ENCODE data around the gene ZC3HAV1. TPM values are rescaled to one million over a fixed set of nuclear protein-coding genes. Genes with fewer than 3 reads are reported as not detected.
A peak's percentile ranks its signal among the peaks of the same experiment; 100 is the strongest.
"Not testable (repeated sequence)": the region's sequence is repeated elsewhere in the genome, so short reads cannot be mapped to it uniquely, and the experiment has no call there.

The ZC3HAV1 gene
- total and polyA plus RNA-seq, 12 donors, result 2.7 to 28.3 (median 6.4) TPM

GRCh38 chr7:139095194-139095659 lies 14.3 kb downstream of the ZC3HAV1 start:
- no peak for DNase-seq

GRCh38 chr7:139094596-139094995 lies 14.9 kb downstream of the ZC3HAV1 start:
- TF ChIP-seq CTCF (IDR thresholded peaks at IDR 0.05), result no peak
- 54 to 65% methylated on average over 9 of the region's 9 CpGs for WGBS, 2 donors
- ATAC-seq (peak in 4 of 8 donors; percentile 32 to 47 (median 45)), DNase-seq (no peak)
- intact Hi-C loops (cut with DNase I), result no loop called here
- Histone ChIP-seq H3K9me3 (no peaks in the 10 kb centered on the region), H3K36me3 (peaks cover 0 to 40% (median 4%) of the 10 kb centered on the region in 9 donors), H3K4me3 (peak overlapping the region in 1 of 10 donors; percentile 36), H3K27ac (peak overlapping the region in 5 of 10 donors; percentile 19 to 81 (median 31)), H3K4me1 (peaks cover 5 to 89% (median 52%) of the 10 kb centered on the region in 9 donors), H3K27me3 (no peaks in the 10 kb centered on the region)

More at GRCh38 chr7:139095194-139095659, 14.3 kb downstream of the ZC3HAV1 start:
- no peak for TF ChIP-seq CTCF (IDR thresholded peaks at IDR 0.05)
- 64 to 70% methylated on average over 13 of the region's 13 CpGs for WGBS, 2 donors
- ATAC-seq, result peak in 7 of 8 donors; percentile 53 to 70 (median 62)
- Histone ChIP-seq H3K36me3 (peaks cover 0 to 36% (median 4%) of the 10 kb centered on the region in 9 donors), H3K9me3 (no peaks in the 10 kb centered on the region), H3K27me3 (no peaks in the 10 kb centered on the region), H3K4me1 (peaks cover 5 to 89% (median 54%) of the 10 kb centered on the region in 9 donors), H3K27ac (peak overlapping the region in 4 of 10 donors; percentile 22 to 81 (median 37)), H3K4me3 (peak overlapping the region in 2 of 10 donors; percentile 3 to 36)
- intact Hi-C loops (cut with DNase I), result no loop called here

- no peaks in the 10 kb centered on the region for H3K27me3 ChIP-seq
- ATAC-seq (no peak), DNase-seq (no peak)
- peaks cover 5 to 84% (median 47%) of the 10 kb centered on the region in 9 donors for H3K4me1 ChIP-seq
- TF ChIP-seq CTCF (IDR thresholded peaks at IDR 0.05), result no peak
- peaks cover 0 to 46% (median 4%) of the 10 kb centered on the region in 9 donors for H3K36me3 ChIP-seq
- H3K27ac ChIP-seq, result peak overlapping the region in 2 of 10 donors; percentile 19 to 81
- intact Hi-C loops (cut with DNase I), result no loop called here
- H3K4me3 ChIP-seq, result peak overlapping the region in 1 of 10 donors; percentile 21
- no peaks in the 10 kb centered on the region for H3K9me3 ChIP-seq
- 82 to 92% methylated on average over 3 of the region's 3 CpGs for WGBS, 2 donors
Measured at GRCh38 chr7:139094030-139094429, 15.5 kb downstream of the ZC3HAV1 start.

GRCh38 chr7:139093512-139093911 lies 16.0 kb downstream of the ZC3HAV1 start:
- DNase-seq; H3K9me3 ChIP-seq; H3K27me3 ChIP-seq; ATAC-seq; intact Hi-C loops (cut with DNase I): not testable (repeated sequence)
- H3K4me3 ChIP-seq, result peak overlapping the region in 1 of 10 donors; percentile 21
- peak overlapping the region in 1 of 10 donors; percentile 81 for H3K27ac ChIP-seq
- H3K36me3 ChIP-seq, result peaks cover 0 to 48% (median 9%) of the 10 kb centered on the region in 9 donors
- 87 to 91% methylated on average over 10 of the region's 10 CpGs for WGBS, 2 donors
- H3K4me1 ChIP-seq, result peaks cover 5 to 79% (median 41%) of the 10 kb centered on the region in 9 donors
